HG03108 (cell line): ENCODE measurements around the gene ITGB4.

Source experiments
- ATAC-seq: cut with Tn5 transposase; IDR thresholded peaks from one replicate; pipeline ENCODE4 v1.9.1; 2021; ENCODE audit warnings: moderate library complexity; ENCODE audit not compliant: unreplicated experiment

Gene ITGB4

GRCh38 chr17:75720656-75721462, at the start of gene ITGB4:
Gene ITGB4, plus strand, starts transcription at chr17:75721459. Its CDS starts 3,245 bp downstream, at chr17:75724704.
- no peak for ATAC-seq

GRCh38 chr17:75672011-75672410, 49.2 kb upstream of the ITGB4 start:
- ATAC-seq = no peak

- no peak for ATAC-seq
Measured at GRCh38 chr17:75673487-75673886, 47.8 kb upstream of the ITGB4 start.

GRCh38 chr17:75676461-75676860, 44.8 kb upstream of the ITGB4 start:
- no peak for ATAC-seq

- no peak for ATAC-seq
Measured at GRCh38 chr17:75679706-75680211, 41.5 kb upstream of the ITGB4 start.

GRCh38 chr17:75680431-75680830, 40.8 kb upstream of the ITGB4 start:
- ATAC-seq = no peak

GRCh38 chr17:75681289-75681688, 40.0 kb upstream of the ITGB4 start:
- no peak for ATAC-seq

GRCh38 chr17:75683583-75683982, 37.7 kb upstream of the ITGB4 start:
- no peak for ATAC-seq

- ATAC-seq = no peak
Measured at GRCh38 chr17:75684249-75684648, 37.0 kb upstream of the ITGB4 start.

- ATAC-seq = no peak
Measured at GRCh38 chr17:75684924-75685323, 36.3 kb upstream of the ITGB4 start.

GRCh38 chr17:75685499-75685898, 35.8 kb upstream of the ITGB4 start:
- no peak for ATAC-seq

- ATAC-seq = no peak
Measured at GRCh38 chr17:75688209-75688825, 32.9 kb upstream of the ITGB4 start.

- ATAC-seq = peak; percentile 49
Measured at GRCh38 chr17:75689441-75689873, 31.8 kb upstream of the ITGB4 start.

- ATAC-seq = no peak
Measured at GRCh38 chr17:75691371-75691791, 29.9 kb upstream of the ITGB4 start.

- no peak for ATAC-seq
Measured at GRCh38 chr17:75691801-75692626, 29.2 kb upstream of the ITGB4 start.

- ATAC-seq = no peak
Measured at GRCh38 chr17:75692976-75693375, 28.3 kb upstream of the ITGB4 start.

- no peak for ATAC-seq
Measured at GRCh38 chr17:75693500-75694481, 27.5 kb upstream of the ITGB4 start.

GRCh38 chr17:75694536-75694935, 26.7 kb upstream of the ITGB4 start:
- no peak for ATAC-seq

GRCh38 chr17:75695141-75695829, 26.0 kb upstream of the ITGB4 start:
- ATAC-seq = no peak
